ENCODE measurements around the gene TANK.

DNA sequence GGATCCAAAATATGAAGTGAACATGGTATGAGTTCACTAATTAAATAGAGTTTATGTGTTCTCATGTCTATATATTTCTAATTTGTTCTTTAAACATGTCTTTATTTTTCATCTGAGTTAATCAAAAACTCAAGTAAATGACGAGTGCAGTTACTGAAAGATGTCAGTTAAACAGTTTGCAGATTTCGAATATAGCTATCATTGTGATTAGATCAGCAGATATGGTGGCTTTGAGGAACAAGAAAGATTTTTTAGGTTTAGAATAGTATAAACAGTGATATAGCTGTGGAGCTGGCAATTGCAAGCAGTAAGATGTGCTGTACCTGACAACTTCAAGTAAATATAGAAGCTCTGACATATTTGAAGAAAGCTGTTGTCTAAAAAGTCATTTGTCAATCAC, 49.7 kb downstream of the TANK start:
- TF ChIP-seq EZH2 (IDR thresholded peaks at IDR 0.05; ENCODE audit: borderline replicate concordance, low read depth, low read length, poor library complexity, severe bottlenecking): no peak
- TF ChIP-seq, protein P1, sequence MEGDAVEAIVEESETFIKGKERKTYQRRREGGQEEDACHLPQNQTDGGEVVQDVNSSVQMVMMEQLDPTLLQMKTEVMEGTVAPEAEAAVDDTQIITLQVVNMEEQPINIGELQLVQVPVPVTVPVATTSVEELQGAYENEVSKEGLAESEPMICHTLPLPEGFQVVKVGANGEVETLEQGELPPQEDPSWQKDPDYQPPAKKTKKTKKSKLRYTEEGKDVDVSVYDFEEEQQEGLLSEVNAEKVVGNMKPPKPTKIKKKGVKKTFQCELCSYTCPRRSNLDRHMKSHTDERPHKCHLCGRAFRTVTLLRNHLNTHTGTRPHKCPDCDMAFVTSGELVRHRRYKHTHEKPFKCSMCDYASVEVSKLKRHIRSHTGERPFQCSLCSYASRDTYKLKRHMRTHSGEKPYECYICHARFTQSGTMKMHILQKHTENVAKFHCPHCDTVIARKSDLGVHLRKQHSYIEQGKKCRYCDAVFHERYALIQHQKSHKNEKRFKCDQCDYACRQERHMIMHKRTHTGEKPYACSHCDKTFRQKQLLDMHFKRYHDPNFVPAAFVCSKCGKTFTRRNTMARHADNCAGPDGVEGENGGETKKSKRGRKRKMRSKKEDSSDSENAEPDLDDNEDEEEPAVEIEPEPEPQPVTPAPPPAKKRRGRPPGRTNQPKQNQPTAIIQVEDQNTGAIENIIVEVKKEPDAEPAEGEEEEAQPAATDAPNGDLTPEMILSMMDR (conservative IDR thresholded peaks at IDR 0.05; ENCODE audit: low read depth, low read length): no peak
